Upper lobe of left lung (tissue), 6 donors: Measurements from ENCODE around the gene TMCC1. TPM values are rescaled to one million over a fixed set of nuclear protein-coding genes. Genes with fewer than 3 reads are reported as not detected.

Source experiments
- ATAC-seq, 2 donors: fragments of 200-7000 bp; cut with Tn5 transposase; one replicate each; pipeline ENCODE4 v1.9.1; 2022; ENCODE audit warnings: mild to moderate bottlenecking in 2 of 2, moderate library complexity in 2 of 2; ENCODE audit not compliant: low FRiP score in 2 of 2
- DNase-seq, 2 donors: peaks; one replicate each; pipeline ENCODE4 v3.0.0-alpha.2; 2019 to 2020
- H3K27ac ChIP-seq, 4 donors: fragments of 200-600 bp; sonication (generic); one replicate each; pipeline ENCODE4 v1.5.1; 2016 to 2019
- H3K27me3 ChIP-seq, 4 donors: fragments of 200-600 bp; sonication (generic); one replicate each; pipeline ENCODE4 v1.5.1; 2017 to 2019
- H3K36me3 ChIP-seq, 4 donors: fragments of 200-600 bp; sonication (generic); one replicate each; pipeline ENCODE4 v1.5.1; 2016 to 2019
- H3K4me1 ChIP-seq, 4 donors: fragments of 200-600 bp; sonication (generic); one replicate each; pipeline ENCODE4 v1.5.1; 2018 to 2019
- H3K4me3 ChIP-seq, 4 donors: fragments of 200-600 bp; sonication (generic); one replicate each; pipeline ENCODE4 v1.5.1; 2017 to 2019; ENCODE audit warnings: mild to moderate bottlenecking in 2 of 4, moderate library complexity in 1 of 4
- H3K9me3 ChIP-seq, 4 donors: fragments of 200-600 bp; sonication (generic); one replicate each; pipeline ENCODE4 v1.5.1; 2018 to 2019
- CTCF ChIP-seq, 6 experiments: fragments of 450-650 bp in 4 of 6; fragments of 200-600 bp in 2 of 6; sonication (generic) in 2 of 6; IDR thresholded peaks; one replicate each; pipeline ENCODE4 v1.5.1; 2016 to 2019; ENCODE audit warnings: antibody characterized with exemption in 6 of 6
- EP300 ChIP-seq, 4 donors: sonication (generic); formaldehyde crosslinking; IDR thresholded peaks; one replicate each; pipeline ENCODE4 v1.5.1; 2017; ENCODE audit warnings: antibody characterized with exemption in 4 of 4, control low read depth in 2 of 4
- POLR2A ChIP-seq, 4 donors: fragments of 450-650 bp; IDR thresholded peaks; one replicate each; pipeline ENCODE4 v1.5.1; 2016 to 2017; ENCODE audit warnings: antibody characterized with exemption in 4 of 4, mild to moderate bottlenecking in 2 of 4
- POLR2AphosphoS5 ChIP-seq, 2 donors: sonication (generic); formaldehyde crosslinking; IDR thresholded peaks; one replicate each; pipeline ENCODE4 v1.5.1; 2017; ENCODE audit warnings: antibody characterized with exemption in 2 of 2
- WGBS, 2 donors: methylation state at CpG; one replicate each; pipeline ENCODE4 v1.1.5; 2017 to 2018; 5-methylcytosine and 5-hydroxymethylcytosine counted together
- total RNA-seq, 6 donors: library from RNA; depleted of rRNA in 4 of 6; stranded (reverse); fragments of >200 nt in 4 of 6; gene quantifications; one replicate each; pipeline versions ENCODE4 v1.1.0 to v1.2.1, GENCODE V29; 2016 to 2021
- donor health status: DM: no; HTN: no; CAD: no; lungs with moderate emphysema.
- donor health status: DM: no; HTN: yes; CAD: no; lungs with severe emphysema.

The TMCC1 gene
- total RNA-seq, 6 donors from 2014 or later, result 16.9 to 39.2 (median 27.9) TPM

GRCh38 chr3:129933471-129933870, 40.0 kb upstream of the TMCC1 start:
- DNase-seq (no peak), ATAC-seq (no peak)
- no peak for TF ChIP-seq POLR2AphosphoS5 (IDR thresholded peaks at IDR 0.05)
- Histone ChIP-seq H3K4me3 (no peak overlapping the region), H3K27ac (no peak overlapping the region), H3K27me3 (no peaks in the 10 kb centered on the region), H3K36me3 (no peaks in the 10 kb centered on the region), H3K9me3 (peaks cover 0 to 14% (median 3%) of the 10 kb centered on the region in 4 donors), H3K4me1 (peaks cover 0 to 10% (median 2%) of the 10 kb centered on the region in 4 donors)
- 89 to 94% methylated on average over 3 to 4 of the region's 4 CpGs for WGBS, 2 donors

GRCh38 chr3:129929383-129929782, 35.9 kb upstream of the TMCC1 start:
- Histone ChIP-seq H3K27ac (no peak overlapping the region), H3K27me3 (no peaks in the 10 kb centered on the region), H3K9me3 (peaks cover 0 to 14% (median 3%) of the 10 kb centered on the region in 4 donors), H3K36me3 (no peaks in the 10 kb centered on the region), H3K4me3 (no peak overlapping the region), H3K4me1 (peaks cover 0 to 3% (median under 1%) of the 10 kb centered on the region in 4 donors)
- WGBS, 2 donors, result 84 to 100% methylated on average over 1 of the region's 1 CpG
- ATAC-seq (no peak), DNase-seq (no peak)
- no peak for TF ChIP-seq CTCF (IDR thresholded peaks at IDR 0.05)

- 61 to 75% methylated on average over 2 to 5 of the region's 5 CpGs for WGBS, 2 donors
- Histone ChIP-seq H3K27me3 (no peaks in the 10 kb centered on the region), H3K36me3 (no peaks in the 10 kb centered on the region), H3K4me3 (no peak overlapping the region), H3K4me1 (no peaks in the 10 kb centered on the region), H3K27ac (no peak overlapping the region), H3K9me3 (peaks cover 0 to 14% (median 3%) of the 10 kb centered on the region in 4 donors)
- ATAC-seq (no peak), DNase-seq (no peak)
- TF ChIP-seq POLR2A (IDR thresholded peaks at IDR 0.05) (no peak), CTCF (IDR thresholded peaks at IDR 0.05) (no peak), EP300 (IDR thresholded peaks at IDR 0.05) (no peak), POLR2AphosphoS5 (IDR thresholded peaks at IDR 0.05) (no peak)
These were observed 33.6 kb upstream of the TMCC1 start for GRCh38 chr3:129927072-129927471.

GRCh38 chr3:129919806-129920205, 26.3 kb upstream of the TMCC1 start:
- no peaks in the 10 kb centered on the region for H3K27me3 ChIP-seq
- ATAC-seq, result no peak
- TF ChIP-seq EP300 (IDR thresholded peaks at IDR 0.05), result no peak
- no peak for TF ChIP-seq POLR2A (IDR thresholded peaks at IDR 0.05)
- TF ChIP-seq CTCF (IDR thresholded peaks at IDR 0.05), result no peak
- no peak for TF ChIP-seq POLR2AphosphoS5 (IDR thresholded peaks at IDR 0.05)
- no peak overlapping the region for H3K4me3 ChIP-seq
- no peak overlapping the region for H3K27ac ChIP-seq
- 93 to 100% methylated on average over 1 of the region's 1 CpG for WGBS, 2 donors
- DNase-seq, result no peak
- no peaks in the 10 kb centered on the region for H3K36me3 ChIP-seq
- H3K4me1 ChIP-seq, result no peaks in the 10 kb centered on the region
- H3K9me3 ChIP-seq, result peaks cover 22 to 35% (median 30%) of the 10 kb centered on the region in 4 donors

- Histone ChIP-seq H3K4me3 (no peak overlapping the region), H3K4me1 (no peaks in the 10 kb centered on the region), H3K36me3 (no peaks in the 10 kb centered on the region), H3K9me3 (peaks cover 22 to 35% (median 30%) of the 10 kb centered on the region in 4 donors), H3K27ac (no peak overlapping the region), H3K27me3 (no peaks in the 10 kb centered on the region)
- TF ChIP-seq POLR2A (IDR thresholded peaks at IDR 0.05) (no peak), CTCF (IDR thresholded peaks at IDR 0.05) (no peak), EP300 (IDR thresholded peaks at IDR 0.05) (no peak), POLR2AphosphoS5 (IDR thresholded peaks at IDR 0.05) (no peak)
- no peak for ATAC-seq
- DNase-seq, result no peak
- WGBS, 2 donors, result 77 to 94% methylated on average over 3 of the region's 3 CpGs
These were observed 25.8 kb upstream of the TMCC1 start for GRCh38 chr3:129919357-129919756.
